Stimulated activated CD8-positive, alpha-beta memory T cell treated with anti-CD3 and anti-CD28 coated beads, Interleukin-12 subunit alpha, Interleukin-12 subunit beta, amount 100 ng/mL, for 4 hours (primary cell): ENCODE data around the gene FMOD.

Experiments
- DNase-seq: peaks from one replicate; pipeline ENCODE4 v3.0.0-alpha.2; 2020; ENCODE audit warnings: low read depth

The FMOD gene

GRCh38 chr1:203361945-203362719, 11.2 kb upstream of the FMOD start:
- DNase-seq: no peak

GRCh38 chr1:203360547-203361185, 9.7 kb upstream of the FMOD start:
- DNase-seq: no peak

- DNase-seq: no peak
Measured at GRCh38 chr1:203359010-203359571, 8.2 kb upstream of the FMOD start.

- no peak for DNase-seq
Measured at GRCh38 chr1:203354246-203354645, 3.3 kb upstream of the FMOD start.

GRCh38 chr1:203353486-203353885, 2.6 kb upstream of the FMOD start:
- DNase-seq: no peak

- no peak for DNase-seq
Measured at GRCh38 chr1:203349773-203350524, 973 bp downstream of the FMOD start.

- no peak for DNase-seq
Measured at GRCh38 chr1:203349166-203349565, 1.8 kb downstream of the FMOD start.

GRCh38 chr1:203346769-203347102, 4.2 kb downstream of the FMOD start:
- no peak for DNase-seq

GRCh38 chr1:203346060-203346768, 4.7 kb downstream of the FMOD start:
- no peak for DNase-seq

- no peak for DNase-seq
Measured at GRCh38 chr1:203343956-203344754, 6.8 kb downstream of the FMOD start.

- no peak for DNase-seq
Measured at GRCh38 chr1:203342192-203342940, 8.6 kb downstream of the FMOD start.

- no peak for DNase-seq
Measured at GRCh38 chr1:203340112-203340790, 10.7 kb downstream of the FMOD start.

- no peak for DNase-seq
Measured at GRCh38 chr1:203338335-203339036, 12.4 kb downstream of the FMOD start.

GRCh38 chr1:203336097-203336496, 14.8 kb downstream of the FMOD start:
- no peak for DNase-seq

GRCh38 chr1:203335503-203335902, 15.4 kb downstream of the FMOD start:
- no peak for DNase-seq

GRCh38 chr1:203331224-203331623, 19.7 kb downstream of the FMOD start:
- DNase-seq: no peak

GRCh38 chr1:203328714-203329122, 22.2 kb downstream of the FMOD start:
- DNase-seq: no peak

- peak; percentile 48 for DNase-seq
Measured at GRCh38 chr1:203327684-203328457, 23.1 kb downstream of the FMOD start.
